Panc1 (cell line): ENCODE results near the gene TUFM. TPM values are rescaled to one million over a fixed set of nuclear protein-coding genes. Genes with fewer than 3 reads are reported as not detected.

Source experiments
- ATAC-seq: fragments of 200-7000 bp; cut with Tn5 transposase; 2 replicates; pipeline ENCODE4 v1.9.1; 2020; ENCODE audit warnings: mild to moderate bottlenecking, moderate library complexity
- BruUV-seq: library from RNA; stranded (reverse); fragments of 400-500 nt; replicated peaks from 2 replicates; lab custom pipeline; 2021; lab: Mats Ljungman, UMichigan
- CTCF ChIA-PET: fragments of 300-600 bp; sonication (Branson Sonifier 250); formaldehyde crosslinking; loops from one replicate; lab custom pipeline; 2022; ENCODE audit warnings: antibody characterized with exemption; lab: Charles Lee
- POLR2A ChIA-PET: fragments of 300-600 bp; sonication (Branson Sonifier 250); formaldehyde crosslinking; loops from one replicate; lab custom pipeline; 2022; ENCODE audit warnings: antibody characterized with exemption; lab: Charles Lee
- DNase-seq: peaks from one replicate; pipeline ENCODE4 v3.0.0-alpha.2; 2010; ENCODE audit warnings: low read depth, low spot score
- H3K27ac ChIP-seq: 2 replicates; pipeline ENCODE4 v1.5.1; 2011; ENCODE audit warnings: mild to moderate bottlenecking, low read length, inconsistent platforms
- H3K27me3 ChIP-seq: fragments of 200-500 bp; sonication (Bioruptor generic); 2 replicates; pipeline ENCODE4 v1.6.0; 2014; ENCODE audit warnings: low read length, inconsistent platforms; ENCODE audit not compliant: control insufficient read depth, insufficient read depth
- H3K36me3 ChIP-seq: fragments of 200-500 bp; sonication (Bioruptor generic); 2 replicates; pipeline ENCODE4 v1.5.1; 2014; ENCODE audit warnings: inconsistent platforms, mild to moderate bottlenecking, low read length, moderate library complexity; ENCODE audit not compliant: control insufficient read depth, insufficient read depth
- H3K4me1 ChIP-seq: 2 replicates; pipeline ENCODE4 v1.5.1; 2011; ENCODE audit warnings: inconsistent platforms, mild to moderate bottlenecking, low read length, moderate library complexity; ENCODE audit not compliant: control insufficient read depth, insufficient read depth
- H3K4me3 ChIP-seq, 2 experiments: 2 replicates each; pipeline ENCODE4 v1.5.1; 2011 to 2012; ENCODE audit warnings: low read depth in 2 of 2, low read length in 2 of 2, mild to moderate bottlenecking in 2 of 2, inconsistent platforms in 1 of 2, moderate library complexity in 1 of 2
- H3K9me3 ChIP-seq: fragments of 200-500 bp; sonication (Bioruptor generic); 2 replicates; pipeline ENCODE4 v1.5.1; 2014; ENCODE audit warnings: low read depth, mild to moderate bottlenecking, inconsistent platforms, low read length, moderate library complexity; ENCODE audit not compliant: control insufficient read depth, insufficient read depth
- CTCF ChIP-seq: fragments of 450-650 bp; IDR thresholded peaks from 2 replicates; pipeline ENCODE4 v1.5.1; 2017; ENCODE audit warnings: mild to moderate bottlenecking
- POLR2AphosphoS5 ChIP-seq: IDR thresholded peaks from 2 replicates; pipeline ENCODE4 v1.6.1; 2012; ENCODE audit warnings: mild to moderate bottlenecking, low read depth, low read length, moderate library complexity
- REST ChIP-seq, 2 experiments: IDR thresholded peaks; 2 replicates each; pipeline ENCODE4 v1.6.1; 2011 to 2012; ENCODE audit warnings: low read depth in 2 of 2, control low read depth in 1 of 2, low read length in 1 of 2, mild to moderate bottlenecking in 1 of 2, moderate library complexity in 1 of 2; ENCODE audit not compliant: insufficient read depth in 1 of 2
- SIN3A ChIP-seq: IDR thresholded peaks from 2 replicates; pipeline ENCODE4 v1.6.1; 2012; ENCODE audit warnings: low read depth, mild to moderate bottlenecking, low read length, moderate library complexity, borderline replicate concordance; ENCODE audit not compliant: insufficient read depth
- TCF7L2 ChIP-seq: IDR thresholded peaks from 2 replicates; pipeline ENCODE4 v1.6.1; 2011; ENCODE audit warnings: mild to moderate bottlenecking, low read depth, low read length, inconsistent platforms
- in situ Hi-C: cut with HindIII; loops from 2 replicates; pipeline ENCODE4 v1.10.0; 2016; ENCODE audit warnings: low sequenced_read_pairs, low pct_unique_long_range_greater_than_20kb
- intact Hi-C: fragments of 100-400 bp; cut with micrococcal nuclease; formaldehyde crosslinking; loops from one replicate; pipeline ENCODE4 v1.10.0; 2022; ENCODE audit not compliant: unreplicated experiment
- total RNA-seq: library from RNA; stranded (reverse); gene quantifications from one replicate; pipeline ENCODE4 v1.2.1, GENCODE V29; 2021; ENCODE audit not compliant: unreplicated experiment

Gene TUFM
- total RNA-seq, 1 experiment from 2014 or later = 231 TPM

GRCh38 chr16:28829747-28830146, 16.4 kb downstream of the TUFM start:
- DNase-seq (no peak), ATAC-seq (no peak)
- no TSS peak for BruUV-seq
- Histone ChIP-seq H3K27me3 (no peaks in the 10 kb centered on the region), H3K9me3 (no peaks in the 10 kb centered on the region), H3K4me1 (peaks cover 18% of the 10 kb centered on the region), H3K36me3 (peaks cover 85% of the 10 kb centered on the region), H3K4me3 (no peak overlapping the region), H3K27ac (no peak overlapping the region)
- intact Hi-C loops (no loop called here), in situ Hi-C loops (no loop called here)
- POLR2A ChIA-PET = no interaction called here
- CTCF ChIA-PET = no interaction called here
- TF ChIP-seq CTCF (no peak), TCF7L2 (no peak), REST (IDR thresholded peaks at IDR 0.05; ENCODE audit: insufficient read depth in 1 of 2, low read depth in 2 of 2, low read length in 1 of 2) (no peak), SIN3A (no peak), POLR2AphosphoS5 (no peak)

- H3K27ac ChIP-seq = peak overlapping the region; percentile 48; the same call in 1 of the 2 replicates
- ATAC-seq = no peak
- POLR2A ChIA-PET = no interaction called here
- CTCF ChIA-PET = no interaction called here
- H3K36me3 ChIP-seq = peaks cover 59% of the 10 kb centered on the region
- H3K4me1 ChIP-seq = peaks cover 26% of the 10 kb centered on the region
- TF ChIP-seq SIN3A (no peak), POLR2AphosphoS5 (no peak), TCF7L2 (no peak), CTCF (no peak; the same call in 1 of the 2 replicates), REST (IDR thresholded peaks at IDR 0.05; ENCODE audit: insufficient read depth in 1 of 2, low read depth in 2 of 2, low read length in 1 of 2) (no peak)
- no peaks in the 10 kb centered on the region for H3K9me3 ChIP-seq
- H3K4me3 ChIP-seq = peak overlapping the region; percentile 73 to 77
- intact Hi-C loops = no loop called here
- no TSS peak for BruUV-seq
- H3K27me3 ChIP-seq = no peaks in the 10 kb centered on the region
- in situ Hi-C loops = no loop called here
- DNase-seq = no peak
Observed at GRCh38 chr16:28826141-28826540, 20.0 kb downstream of the TUFM start.
